Muscle of leg (tissue), 9 donors: ENCODE measurements around the gene OCIAD1. TPM values are rescaled to one million over a fixed set of nuclear protein-coding genes. Genes with fewer than 3 reads are reported as not detected.

Experiments used
- polyA plus RNA-seq, 8 donors: library from polyadenylated mRNA; unstranded; fragments of 120-200 nt; gene quantifications; one replicate each; pipeline versions ENCODE4 v1.2.1 to v1.2.3, GENCODE V29; 2013; ENCODE audit warnings: inconsistent platforms in 1 of 8, low replicate concordance in 1 of 8; ENCODE audit not compliant: insufficient read length in 8 of 8, insufficient read depth in 1 of 8
- total RNA-seq: library from RNA; stranded (reverse); fragments of 120-200 nt; gene quantifications from one replicate; pipeline ENCODE4 v1.2.4, GENCODE V29; 2013

Gene OCIAD1
- total and polyA plus RNA-seq, 9 donors = 158 to 236 (median 195) TPM

Other genes starting within 250 kb of the OCIAD1 start
- 38.3 TPM for gene FRYL, start 50.8 kb upstream of the OCIAD1 start, total RNA-seq
- gene FRYL, start 50.8 kb upstream of the OCIAD1 start, polyA plus RNA-seq = 10 to 100 TPM; 14.9 to 25.9 (median 19.4) TPM
- gene OCIAD2, start 75.7 kb downstream of the OCIAD1 start, total RNA-seq = 8.7 TPM
- gene OCIAD2, start 75.7 kb downstream of the OCIAD1 start, polyA plus RNA-seq = 10 to 100 TPM; 22.9 to 34.7 (median 26.1) TPM
- gene CWH43, start 155.2 kb downstream of the OCIAD1 start, total RNA-seq = not detected
- under 1 TPM in 2 of 8 donors, not detected in 6; 0.18 to 0.64 TPM for gene CWH43, start 155.2 kb downstream of the OCIAD1 start, polyA plus RNA-seq